Cardiac muscle cell (in vitro differentiated cells and primary cell): ENCODE results near the gene PIGC. TPM values are rescaled to one million over a fixed set of nuclear protein-coding genes. Genes with fewer than 3 reads are reported as not detected.

ENCODE experiments used
- DNase-seq, 2 donors: peaks; one replicate each; pipeline versions ENCODE4 v3.0.0 to v3.0.0-alpha.2; 2010 to 2017; ENCODE audit warnings: low read depth in 1 of 2, low spot score in 1 of 2
- H3K27ac ChIP-seq: fragments of 200-600 bp; sonication (generic); 2 replicates; pipeline ENCODE4 v1.5.1; 2016
- H3K27me3 ChIP-seq: fragments of 200-600 bp; sonication (generic); 2 replicates; pipeline ENCODE4 v1.6.0; 2016; ENCODE audit warnings: control low read depth
- H3K36me3 ChIP-seq: fragments of 200-600 bp; sonication (generic); 2 replicates; pipeline ENCODE4 v1.5.1; 2016; ENCODE audit warnings: control low read depth
- H3K4me1 ChIP-seq: fragments of 200-600 bp; sonication (generic); 2 replicates; pipeline ENCODE4 v1.8.1; 2017; ENCODE audit warnings: low read depth, mild to moderate bottlenecking, mixed run types
- H3K4me3 ChIP-seq: fragments of 200-600 bp; sonication (generic); 2 replicates; pipeline ENCODE4 v1.5.1; 2016; ENCODE audit warnings: mild to moderate bottlenecking
- H3K9me3 ChIP-seq: fragments of 200-600 bp; sonication (generic); 2 replicates; pipeline ENCODE4 v1.5.1; 2017; ENCODE audit warnings: low read depth, mild to moderate bottlenecking, control low read depth
- CTCF ChIP-seq: IDR thresholded peaks from 2 replicates; pipeline ENCODE4 v1.5.1; 2012; ENCODE audit warnings: low read depth, mild to moderate bottlenecking, low read length
- polyA plus RNA-seq: library from polyadenylated mRNA; unstranded; fragments of >200 nt; fragmentation: Nextera tagmentation; extraction: Ambion mirVana; gene quantifications from 2 replicates; pipeline ENCODE4 v1.2.1, GENCODE V29; 2016
- total RNA-seq: library from RNA; depleted of rRNA; stranded (reverse); fragments of >200 nt; gene quantifications from 2 replicates; pipeline ENCODE4 v1.2.3, GENCODE V29; 2016

PIGC gene
- total and polyA plus RNA-seq, 2 experiments from 2014 or later, result 10.9 to 35.1 TPM

DNA sequence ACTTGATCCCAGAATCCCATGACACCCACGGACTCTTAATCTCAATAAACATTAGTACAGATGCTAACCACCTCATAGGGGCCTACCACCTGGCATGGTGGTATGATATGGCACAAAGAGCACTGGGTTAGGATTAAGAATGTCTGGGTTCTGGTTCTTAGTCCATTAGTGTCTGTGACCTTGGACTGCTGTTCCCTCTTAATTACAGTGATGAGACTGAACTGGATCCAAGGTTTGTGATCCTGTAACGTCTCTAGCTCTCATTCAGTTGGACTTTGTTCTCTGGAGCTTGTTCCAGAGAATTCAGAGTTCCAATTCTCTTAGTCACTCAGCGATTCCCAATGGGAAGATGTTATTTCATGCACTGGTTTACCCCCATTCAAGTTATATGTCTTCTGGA, 23.6 kb upstream of the PIGC start:
- peaks cover 43% of the 10 kb centered on the region for H3K4me1 ChIP-seq
- peak overlapping the region; percentile 89 for H3K27ac ChIP-seq
- no peak overlapping the region for H3K4me3 ChIP-seq
- no peak for DNase-seq
- no peaks in the 10 kb centered on the region for H3K9me3 ChIP-seq
- no peaks in the 10 kb centered on the region for H3K27me3 ChIP-seq
- TF ChIP-seq CTCF, result no peak
- no peaks in the 10 kb centered on the region for H3K36me3 ChIP-seq

- no peak for DNase-seq
- H3K4me3 ChIP-seq, result no peak overlapping the region
- no peak for TF ChIP-seq CTCF
- peaks cover 38% of the 10 kb centered on the region for H3K4me1 ChIP-seq
- H3K27me3 ChIP-seq, result no peaks in the 10 kb centered on the region
- H3K36me3 ChIP-seq, result no peaks in the 10 kb centered on the region
- H3K9me3 ChIP-seq, result no peaks in the 10 kb centered on the region
- peak overlapping the region; percentile 89 for H3K27ac ChIP-seq
Measured at GRCh38 chr1:172466795-172467407, 23.0 kb upstream of the PIGC start.

GRCh38 chr1:172465617-172466016, 21.7 kb upstream of the PIGC start:
- peaks cover 32% of the 10 kb centered on the region for H3K4me1 ChIP-seq
- H3K9me3 ChIP-seq, result no peaks in the 10 kb centered on the region
- H3K27ac ChIP-seq, result peak overlapping the region; percentile 89
- H3K36me3 ChIP-seq, result no peaks in the 10 kb centered on the region
- no peaks in the 10 kb centered on the region for H3K27me3 ChIP-seq
- no peak for TF ChIP-seq CTCF
- peak in 1 of 2 donors; percentile 67 for DNase-seq
- H3K4me3 ChIP-seq, result no peak overlapping the region

- Histone ChIP-seq H3K27ac (peak overlapping the region; percentile 4), H3K9me3 (no peaks in the 10 kb centered on the region), H3K4me1 (peaks cover 18% of the 10 kb centered on the region), H3K4me3 (no peak overlapping the region), H3K27me3 (no peaks in the 10 kb centered on the region), H3K36me3 (no peaks in the 10 kb centered on the region)
- DNase-seq, result no peak
- TF ChIP-seq CTCF, result no peak
Measured at GRCh38 chr1:172460887-172461315, 17.0 kb upstream of the PIGC start.

GRCh38 chr1:172460177-172460576, 16.3 kb upstream of the PIGC start:
- no peak for TF ChIP-seq CTCF
- Histone ChIP-seq H3K9me3 (no peaks in the 10 kb centered on the region), H3K36me3 (no peaks in the 10 kb centered on the region), H3K4me1 (peaks cover 11% of the 10 kb centered on the region), H3K27me3 (no peaks in the 10 kb centered on the region), H3K4me3 (no peak overlapping the region), H3K27ac (no peak overlapping the region)
- DNase-seq, result no peak
